ELR (cell line): ENCODE measurements around the gene DLG2.

Experiments used
- DNase-seq: peaks from one replicate; pipeline ENCODE4 v3.0.0-alpha.2; 2015; ENCODE audit warnings: low read depth

DLG2 gene

GRCh38 chr11:84563356-84563755, 1063.8 kb downstream of the DLG2 start:
- no peak for DNase-seq

GRCh38 chr11:84560206-84560605, 1066.9 kb downstream of the DLG2 start:
- DNase-seq = no peak

- DNase-seq = peak; percentile 57
Measured at GRCh38 chr11:84558085-84558905, 1068.8 kb downstream of the DLG2 start.

DNA sequence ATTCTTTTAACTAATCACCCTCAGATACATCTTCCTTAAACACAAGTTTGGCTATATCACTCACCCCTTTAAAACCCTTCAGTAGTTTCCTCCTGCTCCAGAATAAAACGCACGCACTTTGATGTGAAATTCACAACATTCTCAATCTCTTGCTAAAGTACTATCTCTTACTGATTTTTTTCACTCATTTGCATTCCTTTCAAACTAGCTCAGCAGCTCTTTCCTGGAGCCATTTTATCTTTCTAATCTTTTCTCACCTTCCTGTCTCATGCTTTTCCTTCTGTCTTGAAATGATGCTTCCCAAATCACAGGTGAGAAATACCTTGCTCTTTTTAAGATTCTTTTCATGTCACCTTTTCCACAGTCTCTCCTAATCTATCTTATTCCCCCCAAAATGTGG, 1074.4 kb downstream of the DLG2 start:
- peak; percentile 1 for DNase-seq

DNA sequence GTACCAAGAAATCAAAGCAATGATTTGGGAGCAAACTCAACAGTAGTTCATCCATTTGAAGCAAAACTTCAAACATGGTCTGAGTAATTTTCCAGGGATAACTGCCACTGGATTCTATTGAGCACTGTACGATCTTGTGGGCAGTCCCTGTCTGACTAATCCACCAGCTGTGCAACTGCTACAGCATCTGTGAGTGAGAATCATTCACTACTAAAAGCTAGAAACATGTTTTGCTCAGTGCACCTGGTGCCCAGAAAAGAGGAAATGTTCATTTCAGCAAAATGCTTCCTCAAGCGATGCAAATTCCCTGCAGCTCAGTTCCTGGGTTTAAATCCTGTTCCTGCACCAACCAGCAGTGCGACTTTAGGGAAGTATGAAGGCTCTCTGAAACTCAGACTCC, 1077.9 kb downstream of the DLG2 start:
- DNase-seq = no peak

DNA sequence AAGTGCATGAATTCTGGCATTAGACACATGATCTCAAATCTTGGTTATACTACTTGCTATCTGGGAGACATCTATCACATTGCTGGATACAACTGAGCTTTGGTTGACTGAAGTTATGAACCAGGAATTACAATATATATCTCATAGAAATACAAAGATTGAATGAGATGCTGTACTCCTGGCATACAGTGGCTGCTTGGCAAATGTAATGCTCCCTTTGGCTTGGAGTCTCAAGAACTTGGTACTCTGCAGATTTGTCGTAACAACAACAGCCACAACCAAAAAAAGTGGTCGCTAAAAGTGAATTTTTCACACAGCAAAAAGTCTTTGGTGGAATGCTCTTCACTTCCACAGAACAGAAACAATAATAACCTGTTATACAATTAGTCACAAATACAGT, 1082.6 kb downstream of the DLG2 start:
- no peak for DNase-seq

DNA sequence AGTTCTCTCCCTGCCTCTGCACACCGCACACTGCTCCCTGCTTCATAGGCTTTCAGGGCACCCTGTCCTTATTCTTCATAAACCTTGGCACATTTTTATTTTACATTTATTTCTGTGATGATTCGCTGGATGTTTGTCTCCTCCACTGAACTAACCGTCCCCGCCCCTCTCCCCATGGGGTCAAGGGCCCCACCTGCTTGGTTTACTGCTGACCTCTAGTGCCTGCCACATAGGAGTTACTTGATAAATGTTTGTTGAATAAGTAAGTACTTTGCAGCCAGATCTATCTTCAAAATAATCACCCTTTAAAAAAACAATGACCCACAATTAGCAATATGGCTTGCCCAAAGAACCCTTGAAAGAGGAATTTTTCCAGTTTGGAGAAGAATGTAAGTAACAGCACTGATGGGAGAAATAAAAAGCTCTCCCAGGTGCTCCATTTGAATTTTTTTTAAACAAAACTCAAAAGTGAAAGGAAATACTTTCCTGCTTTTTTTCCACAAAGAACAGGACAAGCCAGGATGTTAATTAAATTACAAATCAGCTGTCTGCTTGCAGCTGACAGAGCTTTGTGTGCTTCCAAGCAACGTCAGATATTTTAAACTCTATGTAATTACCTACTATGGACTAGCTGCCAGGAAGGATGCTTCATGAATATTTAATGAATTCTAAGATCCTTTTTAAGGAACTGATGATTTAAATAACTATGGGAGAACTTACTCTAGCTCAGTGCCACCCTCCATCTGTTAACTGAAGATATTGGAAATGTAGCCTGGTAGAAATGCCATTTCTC, 1083.6 kb downstream of the DLG2 start:
- DNase-seq = no peak

- peak; percentile 10 for DNase-seq
Measured at GRCh38 chr11:84541731-84542340, 1085.3 kb downstream of the DLG2 start.

- no peak for DNase-seq
Measured at GRCh38 chr11:84536456-84536855, 1090.7 kb downstream of the DLG2 start.

DNA sequence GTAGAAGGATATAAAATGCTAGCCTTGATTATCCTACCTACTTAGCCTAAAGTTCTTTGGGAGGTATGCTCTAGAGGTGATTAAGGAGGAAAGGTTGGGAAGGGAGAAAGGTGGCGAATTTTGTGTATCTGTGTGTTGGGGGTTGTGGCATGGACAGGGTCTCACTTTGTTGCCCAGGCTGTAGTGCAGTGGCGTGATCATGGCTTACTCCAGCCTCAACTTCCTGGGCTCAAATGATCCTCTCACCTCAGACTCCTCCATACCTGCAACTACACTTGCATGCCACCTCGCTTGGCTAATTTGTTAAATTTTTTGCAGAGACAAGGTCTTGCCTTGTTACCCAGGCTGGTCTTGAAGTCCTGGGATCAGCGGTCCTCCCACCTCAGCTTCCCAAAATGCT, 1094.8 kb downstream of the DLG2 start:
- no peak for DNase-seq

- no peak for DNase-seq
Measured at GRCh38 chr11:84526250-84526649, 1100.9 kb downstream of the DLG2 start.

DNA sequence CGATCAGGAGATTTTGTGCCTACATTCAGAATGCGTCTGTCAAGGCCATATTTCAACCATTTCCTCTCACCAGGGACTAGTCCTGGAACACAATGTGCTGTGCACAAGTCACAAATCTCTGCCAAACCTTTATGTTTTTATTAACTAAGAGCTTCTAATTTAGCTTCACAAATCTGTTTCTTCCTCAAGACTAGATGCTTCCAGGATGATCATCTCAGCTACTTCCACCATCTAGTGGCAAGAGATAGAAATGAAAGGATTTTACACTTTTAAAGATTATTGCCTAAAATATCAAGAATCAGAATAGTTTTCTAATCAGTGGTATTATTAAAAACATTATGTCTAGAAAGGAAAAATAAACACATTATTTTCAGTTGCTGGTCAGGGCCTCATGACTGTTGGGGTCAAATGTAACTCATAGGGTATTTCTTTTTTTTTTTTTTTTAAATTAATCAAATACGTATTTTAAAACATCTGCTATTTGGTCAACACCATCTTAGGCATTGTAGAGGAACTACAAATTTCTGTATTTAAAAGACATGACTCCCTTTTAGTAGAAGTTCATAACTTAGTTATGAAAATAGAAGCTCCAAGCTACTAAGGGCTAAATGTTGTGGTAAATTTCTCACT, 1102.6 kb downstream of the DLG2 start:
- DNase-seq = peak; percentile 30

GRCh38 chr11:84522331-84522730, 1104.8 kb downstream of the DLG2 start:
- no peak for DNase-seq

GRCh38 chr11:84518631-84519183, 1108.4 kb downstream of the DLG2 start:
- DNase-seq = no peak

GRCh38 chr11:84514436-84514835, 1112.7 kb downstream of the DLG2 start:
- no peak for DNase-seq

DNA sequence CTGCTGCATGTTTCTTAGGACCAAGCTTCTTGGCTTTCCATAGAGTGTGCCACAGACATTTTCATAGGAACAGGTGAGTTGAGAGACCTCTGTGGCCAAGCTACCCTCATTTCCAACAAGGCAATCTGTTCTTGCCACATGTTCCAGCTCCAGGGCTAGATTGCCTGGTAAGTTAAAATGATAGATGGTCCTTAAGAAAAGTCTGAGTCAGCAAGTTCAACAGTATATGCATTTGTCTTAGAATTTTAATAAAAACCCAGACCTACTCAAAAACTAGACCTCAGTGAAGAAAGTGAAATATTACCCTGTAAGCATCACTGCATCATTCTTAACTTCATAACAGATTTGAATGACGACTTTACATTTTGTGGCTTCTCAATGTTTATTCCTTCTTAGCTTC, 1123.6 kb downstream of the DLG2 start:
- no peak for DNase-seq

DNA sequence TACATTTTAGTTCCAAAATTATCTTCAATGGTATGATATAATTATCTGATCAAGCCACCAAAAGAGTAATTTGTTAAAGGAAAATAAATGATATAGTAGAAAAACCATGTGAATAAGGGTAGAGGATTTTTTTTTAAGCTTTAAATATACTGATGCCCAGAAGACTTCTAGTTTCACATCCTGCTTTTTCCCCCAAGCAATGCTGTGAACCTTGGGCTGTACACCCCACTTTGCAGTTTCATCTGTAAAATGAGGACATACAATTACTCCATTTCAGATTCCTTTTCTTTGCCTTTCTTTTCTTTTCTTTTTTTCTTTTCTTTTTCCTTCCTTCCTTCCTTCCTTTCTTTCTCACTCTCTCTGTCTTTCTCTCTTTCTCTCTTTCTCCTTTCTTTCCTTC, 1125.4 kb downstream of the DLG2 start:
- DNase-seq = no peak

GRCh38 chr11:84497981-84498411, 1129.1 kb downstream of the DLG2 start:
- DNase-seq = no peak

DNA sequence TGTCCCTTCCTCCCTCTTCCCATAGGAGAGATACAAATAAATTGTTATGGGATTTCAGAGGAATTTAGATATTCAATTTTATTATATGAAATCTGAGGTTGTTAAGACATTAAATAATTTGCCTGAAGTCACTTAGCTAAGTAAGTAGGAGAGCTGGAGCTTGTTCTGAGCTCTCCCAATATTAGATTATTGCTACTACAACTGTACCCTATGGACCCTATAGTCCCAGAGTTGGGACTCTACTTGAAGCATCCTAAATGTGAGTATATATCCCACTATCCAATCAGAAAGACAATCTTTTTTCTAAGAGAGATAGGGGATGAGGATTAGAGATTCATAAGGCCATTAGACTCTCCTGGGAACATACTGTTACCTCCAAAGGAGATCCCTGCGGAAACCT, 1130.0 kb downstream of the DLG2 start:
- DNase-seq = no peak

DNA sequence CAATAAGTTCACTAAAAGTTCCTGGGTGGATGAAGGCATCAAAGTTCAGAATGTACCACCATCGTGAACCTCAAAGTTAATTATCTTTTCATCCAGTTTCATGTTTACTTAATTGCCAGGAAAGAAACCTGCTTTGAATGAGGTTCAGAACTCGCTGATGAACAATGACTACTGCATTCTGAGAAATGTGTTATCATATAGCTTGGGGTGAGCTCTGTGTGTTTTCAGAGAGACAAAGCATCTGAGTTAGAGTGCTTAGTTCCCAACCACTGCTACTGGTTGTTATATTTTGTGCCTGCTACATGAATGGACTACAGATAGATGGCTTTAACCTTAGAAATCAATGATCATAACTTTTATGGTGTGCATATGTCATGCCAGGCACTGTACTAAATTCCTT, 1131.0 kb downstream of the DLG2 start:
- DNase-seq = no peak

GRCh38 chr11:84480131-84480530, 1147.0 kb downstream of the DLG2 start:
- DNase-seq = no peak

- DNase-seq = no peak
Measured at GRCh38 chr11:84476581-84476980, 1150.6 kb downstream of the DLG2 start.
